Caco-2 (cell line): ENCODE data around the gene IGFALS. TPM values are rescaled to one million over a fixed set of nuclear protein-coding genes. Genes with fewer than 3 reads are reported as not detected.

ENCODE experiments used
- BruUV-seq: library from RNA; stranded (reverse); fragments of 400-500 nt; replicated peaks from 2 replicates; lab custom pipeline; 2021; lab: Mats Ljungman, UMichigan
- CTCF ChIA-PET: fragments of 300-600 bp; sonication (Branson Sonifier 250); formaldehyde crosslinking; loops from one replicate; lab custom pipeline; 2022; ENCODE audit warnings: antibody characterized with exemption; lab: Charles Lee
- POLR2A ChIA-PET: fragments of 300-600 bp; sonication (Branson Sonifier 250); formaldehyde crosslinking; loops from one replicate; lab custom pipeline; 2022; ENCODE audit warnings: antibody characterized with exemption; lab: Charles Lee
- DNase-seq, 2 experiments: peaks; one replicate each; pipeline versions ENCODE4 v3.0.0 to v3.0.0-alpha.2; 2020 to 2022
- H3K27me3 ChIP-seq: replicated peaks from 2 replicates; pipeline ENCODE4 v1.6.0; 2011; ENCODE audit warnings: low read length; ENCODE audit not compliant: control insufficient read depth, insufficient read depth
- H3K36me3 ChIP-seq: 2 replicates; pipeline ENCODE4 v1.5.1; 2011; ENCODE audit warnings: low read length; ENCODE audit not compliant: control insufficient read depth, insufficient read depth
- H3K4me1 ChIP-seq: fragments of 250-450 bp; sonication (Bioruptor Pico); 2 replicates; pipeline ENCODE4 v1.5.1; 2020; ENCODE audit warnings: mild to moderate bottlenecking
- H3K4me3 ChIP-seq: 2 replicates; pipeline ENCODE4 v1.5.1; 2011; ENCODE audit warnings: low read depth, mild to moderate bottlenecking, control low read depth, low read length
- H3K9me3 ChIP-seq: fragments of 250-450 bp; sonication (Bioruptor Pico); 2 replicates; pipeline ENCODE4 v1.5.1; 2020; ENCODE audit warnings: mild to moderate bottlenecking, moderate library complexity
- H3K27ac Mint-ChIP-seq: one replicate; pipeline ENCODE4 v1.8.0; 2022; ENCODE audit warnings: mixed read lengths; ENCODE audit not compliant: unreplicated experiment
- H3K27me3 Mint-ChIP-seq: one replicate; pipeline ENCODE4 v1.8.0; 2022; ENCODE audit warnings: mixed read lengths; ENCODE audit not compliant: insufficient read depth, unreplicated experiment
- H3K36me3 Mint-ChIP-seq: one replicate; pipeline ENCODE4 v1.8.0; 2022; ENCODE audit warnings: mild to moderate bottlenecking, mixed read lengths; ENCODE audit not compliant: insufficient read depth, unreplicated experiment
- H3K4me1 Mint-ChIP-seq: one replicate; pipeline ENCODE4 v1.8.0; 2022; ENCODE audit warnings: low read depth, mixed read lengths; ENCODE audit not compliant: unreplicated experiment
- H3K4me3 Mint-ChIP-seq: one replicate; pipeline ENCODE4 v1.8.0; 2022; ENCODE audit warnings: mild to moderate bottlenecking, moderate library complexity, mixed read lengths; ENCODE audit not compliant: unreplicated experiment
- H3K9me3 Mint-ChIP-seq: one replicate; pipeline ENCODE4 v1.8.0; 2022; ENCODE audit warnings: mixed read lengths; ENCODE audit not compliant: unreplicated experiment
- CTCF ChIP-seq, 2 experiments: fragments of 200-600 bp in 1 of 2; IDR thresholded peaks; 1 replicate in 1 of 2; 2 replicates in 1 of 2; pipeline versions ENCODE4 v1.5.1 to v1.8.0; 2011 to 2022; ENCODE audit warnings: antibody characterized with exemption in 1 of 2, control low read depth in 1 of 2, inconsistent platforms in 1 of 2, low read depth in 1 of 2, low read length in 1 of 2, mild to moderate bottlenecking in 1 of 2, moderate library complexity in 1 of 2; ENCODE audit not compliant: insufficient read depth in 1 of 2, severe bottlenecking in 1 of 2, unreplicated experiment in 1 of 2
- intact Hi-C: fragments of 100-400 bp; cut with micrococcal nuclease; formaldehyde crosslinking; loops from one replicate; pipeline ENCODE4 v1.10.0; 2022; ENCODE audit not compliant: unreplicated experiment
- total RNA-seq: library from RNA; stranded (reverse); gene quantifications from 2 replicates; pipeline ENCODE4 v1.2.3, GENCODE V29; 2022

The IGFALS gene
- total RNA-seq, 1 experiment from 2014 or later, result not detected

GRCh38 chr16:1773703-1774447 lies 19.6 kb downstream of the IGFALS start:
- Histone ChIP-seq H3K36me3 (no peaks in the 10 kb centered on the region), H3K4me1 (peaks cover 8% of the 10 kb centered on the region), H3K9me3 (no peaks in the 10 kb centered on the region), H3K4me3 (peak overlapping the region; percentile 93), H3K27me3 (no peaks in the 10 kb centered on the region)
- TF ChIP-seq CTCF (IDR thresholded peaks at IDR 0.05; ENCODE audit: insufficient read depth in 1 of 2, low read depth in 1 of 2, low read length in 1 of 2, severe bottlenecking in 1 of 2, unreplicated experiment in 1 of 2), result no peak
- ChIA-PET CTCF (interaction anchor here (0.6 to 1.6 kb wide), 3 partner anchors 9 to 68 kb away, joined by 4 to 10 read pairs (median 4); partner anchors contain the start of genes MAPK8IP3, NUBP2 and SPSB3), POLR2A (interaction anchor here (1.1 kb wide), 1 partner anchor 9 kb away, joined by 4 read pairs; the partner anchor contains the start of genes NUBP2 and SPSB3)
- no peaks in the 10 kb centered on the region for H3K27me3 Mint-ChIP-seq
- H3K36me3 Mint-ChIP-seq, result peaks cover 79% of the 10 kb centered on the region
- DNase-seq, result no peak
- peak overlapping the region; percentile 78 for H3K4me3 Mint-ChIP-seq
- no peaks in the 10 kb centered on the region for H3K4me1 Mint-ChIP-seq
- H3K27ac Mint-ChIP-seq, result peak overlapping the region; percentile 63
- H3K9me3 Mint-ChIP-seq, result no peaks in the 10 kb centered on the region
- intact Hi-C loops, result loop anchor here (1.0 kb wide), 1 partner anchor 8 kb away; the partner anchor contains the start of genes NUBP2 and SPSB3
- BruUV-seq, result no TSS peak

GRCh38 chr16:1772908-1773702 lies 20.4 kb downstream of the IGFALS start, which contains the start of gene MRPS34:
TSS of gene MRPS34 (minus strand) at chr16:1773134. CDS start at chr16:1773119, 15 bp downstream.
- peak within 1 kb of the TSS; percentile 63 for H3K27ac Mint-ChIP-seq
- Histone ChIP-seq H3K4me3 (peak within 1 kb of the TSS; percentile 93), H3K4me1 (peaks cover 8% of the 10 kb centered on the region), H3K9me3 (no peaks in the 10 kb centered on the region), H3K36me3 (no peaks in the 10 kb centered on the region), H3K27me3 (no peaks in the 10 kb centered on the region)
- TF ChIP-seq CTCF (IDR thresholded peaks at IDR 0.05; ENCODE audit: insufficient read depth in 1 of 2, low read depth in 1 of 2, low read length in 1 of 2, severe bottlenecking in 1 of 2, unreplicated experiment in 1 of 2), result peak; percentile 64 to 89
- intact Hi-C loops, result loop anchor here (1.0 kb wide), 1 partner anchor 9 kb away; the partner anchor contains the start of genes NUBP2 and SPSB3
- H3K9me3 Mint-ChIP-seq, result no peaks in the 10 kb centered on the region
- no peaks in the 10 kb centered on the region for H3K27me3 Mint-ChIP-seq
- no peaks in the 10 kb centered on the region for H3K4me1 Mint-ChIP-seq
- DNase-seq, result peak; percentile 83 to 93
- TSS peak; percentile 17 for BruUV-seq
- ChIA-PET CTCF (interaction anchor here (0.7 to 1.6 kb wide), 4 partner anchors 9 to 89 kb away, joined by 3 to 14 read pairs (median 7); partner anchors contain the start of genes NUBP2 and SPSB3), POLR2A (interaction anchor here (0.6 to 2.0 kb wide), 3 partner anchors 10 to 127 kb away, joined by 4 to 18 read pairs (median 4); partner anchors contain the start of genes MAPK8IP3, NUBP2 and SPSB3)
- H3K4me3 Mint-ChIP-seq, result peak within 1 kb of the TSS; percentile 78
- peaks cover 79% of the 10 kb centered on the region for H3K36me3 Mint-ChIP-seq
